HepG2 (cell line): ENCODE results near the gene PRCD. TPM values are rescaled to one million over a fixed set of nuclear protein-coding genes. Genes with fewer than 3 reads are reported as not detected.

Source experiments
- FOXP1 ChIP-seq, 2 experiments: fragments of 450-650 bp in 1 of 2; IDR thresholded peaks; 2 replicates each; pipeline ENCODE4 v1.6.1; 2017 to 2018; ENCODE audit warnings: antibody characterized with exemption in 1 of 2
- HMG20A ChIP-seq: IDR thresholded peaks from 2 replicates; pipeline ENCODE4 v1.6.1; 2016; ENCODE audit warnings: borderline replicate concordance
- KLF13 ChIP-seq: sonication (generic); formaldehyde crosslinking; IDR thresholded peaks from 2 replicates; pipeline ENCODE4 v1.4.0; 2020; ENCODE audit warnings: mild to moderate bottlenecking, missing genetic modification reagents
- KMT2B ChIP-seq: IDR thresholded peaks from 2 replicates; pipeline ENCODE4 v1.6.1; 2016; ENCODE audit warnings: missing genetic modification reagents, missing compliant biosample characterization
- POGZ ChIP-seq: sonication (generic); formaldehyde crosslinking; IDR thresholded peaks from 2 replicates; pipeline ENCODE4 v1.4.0; 2020; ENCODE audit warnings: mild to moderate bottlenecking, missing genetic modification reagents
- PPARG ChIP-seq: conservative IDR thresholded peaks from 2 replicates; pipeline ENCODE4 v1.6.1; 2016; ENCODE audit warnings: missing biosample characterization, missing genetic modification reagents
- RCOR2 ChIP-seq: IDR thresholded peaks from 2 replicates; pipeline ENCODE4 v1.6.1; 2016; ENCODE audit warnings: missing biosample characterization, missing genetic modification reagents
- SAP130 ChIP-seq: IDR thresholded peaks from 2 replicates; pipeline ENCODE4 v1.6.1; 2016; ENCODE audit warnings: low read depth
- SMAD1 ChIP-seq: sonication (generic); formaldehyde crosslinking; IDR thresholded peaks from 2 replicates; pipeline ENCODE4 v1.4.0; 2020; ENCODE audit warnings: missing genetic modification reagents, low read depth, mild to moderate bottlenecking, borderline replicate concordance
- SMARCE1 ChIP-seq: fragments of 450-650 bp; IDR thresholded peaks from 2 replicates; pipeline ENCODE4 v1.6.1; 2017; ENCODE audit warnings: borderline replicate concordance
- STAT6 ChIP-seq: sonication (generic); formaldehyde crosslinking; IDR thresholded peaks from 2 replicates; pipeline ENCODE4 v1.4.0; 2020; ENCODE audit warnings: missing genetic modification reagents, mild to moderate bottlenecking, borderline replicate concordance
- TBL1XR1 ChIP-seq: fragments of 150-350 bp; IDR thresholded peaks from 2 replicates; pipeline ENCODE4 v1.6.1; 2014; ENCODE audit warnings: borderline replicate concordance, low read length; ENCODE audit not compliant: partially characterized antibody
- ZFP41 ChIP-seq: sonication (generic); formaldehyde crosslinking; IDR thresholded peaks from 2 replicates; pipeline ENCODE4 v1.4.0; 2020; ENCODE audit warnings: mild to moderate bottlenecking, missing genetic modification reagents, borderline replicate concordance
- ZIK1 ChIP-seq: sonication (generic); formaldehyde crosslinking; IDR thresholded peaks from 2 replicates; pipeline ENCODE4 v1.5.0; 2020; ENCODE audit warnings: mild to moderate bottlenecking, low read depth, missing genetic modification reagents, borderline replicate concordance
- ZNF274 ChIP-seq: sonication (generic); formaldehyde crosslinking; IDR thresholded peaks from 2 replicates; pipeline ENCODE4 v1.5.1; 2020; ENCODE audit warnings: mild to moderate bottlenecking, missing genetic modification reagents
- ZNF33A ChIP-seq: sonication (generic); formaldehyde crosslinking; IDR thresholded peaks from 2 replicates; pipeline ENCODE4 v1.5.1; 2020; ENCODE audit warnings: missing genetic modification reagents, mild to moderate bottlenecking, moderate library complexity, borderline replicate concordance
- ZNF354B ChIP-seq: sonication (generic); formaldehyde crosslinking; IDR thresholded peaks from 2 replicates; pipeline ENCODE4 v1.8.0; 2022; ENCODE audit warnings: mild to moderate bottlenecking, missing genetic modification reagents
- ZNF607 ChIP-seq: sonication (generic); formaldehyde crosslinking; IDR thresholded peaks from 2 replicates; pipeline ENCODE4 v1.5.1; 2020; ENCODE audit warnings: missing genetic modification reagents, mild to moderate bottlenecking, borderline replicate concordance
- ZNF614 ChIP-seq: IDR thresholded peaks from 2 replicates; pipeline ENCODE4 v1.6.1; 2018; ENCODE audit warnings: missing biosample characterization, missing genetic modification reagents, inconsistent platforms, borderline replicate concordance
- ZNF747 ChIP-seq: sonication (generic); formaldehyde crosslinking; IDR thresholded peaks from 2 replicates; pipeline ENCODE4 v1.8.1; 2023; ENCODE audit warnings: missing genetic modification reagents, mild to moderate bottlenecking, borderline replicate concordance
- ZNF775 ChIP-seq: sonication (generic); formaldehyde crosslinking; IDR thresholded peaks from 2 replicates; pipeline ENCODE4 v1.4.0; 2020; ENCODE audit warnings: missing genetic modification reagents, mild to moderate bottlenecking, moderate library complexity, borderline replicate concordance
- polyA plus RNA-seq, 8 experiments: library from polyadenylated mRNA; depleted of rRNA in 3 of 8; stranded (reverse) in 7 of 8; unstranded in 1 of 8; fragments of >200 nt; fragmentation: Illumina TruSeq in 4 of 8; extraction: Trizol in 4 of 8; gene quantifications; 2 replicates each; pipeline versions ENCODE4 v1.2.1 to v1.2.3, GENCODE V29; 2011 to 2016; ENCODE audit warnings: low read depth in 4 of 8, missing spikeins in 1 of 8, mixed read lengths in 1 of 8; ENCODE audit not compliant: insufficient read depth in 1 of 8
- total RNA-seq, 5 experiments: library from RNA; depleted of rRNA; stranded (reverse); fragments of >200 nt; fragmentation: Illumina TruSeq; extraction: Trizol; gene quantifications; 2 replicates each; pipeline ENCODE4 v1.2.3, GENCODE V29; 2016; ENCODE audit warnings: low read depth in 1 of 5
- TF ChIP-seq, protein P1 (sequence below): sonication (generic); formaldehyde crosslinking; IDR thresholded peaks from 2 replicates; pipeline ENCODE4 v1.4.0; 2020; ENCODE audit warnings: missing genetic modification reagents
- TF ChIP-seq, protein P2 (sequence below): sonication (generic); formaldehyde crosslinking; IDR thresholded peaks from 2 replicates; pipeline ENCODE4 v1.4.0; 2020; ENCODE audit warnings: missing genetic modification reagents, mild to moderate bottlenecking, borderline replicate concordance

PRCD gene
- total and polyA plus RNA-seq, 2 of the 13 experiments (the other 11 are each of a cell fraction or from before 2014, with no cell fraction given) = 0.51 TPM; not detected in 1

DNA sequence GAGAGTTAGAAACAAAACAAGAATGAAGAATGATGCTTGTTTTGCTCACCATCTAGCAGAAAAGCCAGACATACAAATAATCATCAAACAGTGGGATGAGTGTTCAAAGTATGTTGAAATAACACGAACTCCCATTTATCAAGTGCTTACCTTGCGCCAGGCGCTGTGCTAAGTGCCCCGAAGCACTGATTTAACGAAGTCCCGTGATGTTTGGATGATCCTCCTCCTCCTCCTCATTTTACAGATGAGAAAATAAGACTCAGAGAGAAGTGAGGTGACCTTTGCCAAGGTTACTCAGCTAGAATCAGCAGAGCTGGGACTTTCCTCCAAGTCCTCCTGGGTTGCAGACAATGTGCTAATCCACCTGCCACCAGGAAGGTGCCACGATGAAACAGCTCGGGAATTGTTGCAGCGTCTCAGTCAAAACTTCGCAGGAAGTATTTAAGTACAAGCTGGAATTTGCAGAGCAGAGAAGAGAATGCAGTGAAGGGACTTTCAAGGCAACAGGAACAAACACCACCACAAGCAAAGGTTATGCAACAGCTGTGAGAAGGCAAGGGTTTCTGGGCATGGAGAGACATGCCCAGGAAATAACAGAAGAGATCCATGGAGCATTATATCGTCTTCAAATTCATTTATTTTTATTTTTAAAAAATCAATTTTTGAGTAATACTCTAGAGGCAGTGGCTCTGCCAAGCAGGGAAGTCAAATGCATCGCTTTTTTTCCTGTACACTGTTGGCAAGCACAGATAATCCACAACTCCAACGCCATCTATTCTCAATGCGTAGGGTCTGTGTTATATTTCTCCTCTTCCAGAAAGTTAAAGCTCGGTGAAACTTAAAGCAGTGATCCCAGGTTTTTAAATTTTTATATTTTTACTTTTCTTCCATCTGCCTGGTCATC is 11.1 kb downstream of the PRCD start (continued):
- TF ChIP-seq TBL1XR1 = no peak
- TF ChIP-seq ZNF33A (CRISPR knock-in tag) = no peak
- 0 out of 2 replicates have a peak, but pooled peaks have one; percentile 23 for TF ChIP-seq ZNF354B (CRISPR knock-in tag)
- TF ChIP-seq RCOR2 (CRISPR knock-in tag) = peak; percentile 88
- peak; percentile 79; the same call in 1 of the 2 replicates for TF ChIP-seq ZNF614
- TF ChIP-seq SMARCE1 = no peak
- TF ChIP-seq KLF13 (CRISPR knock-in tag) = no peak
- TF ChIP-seq ZNF607 = peak; percentile 60; the same call in 1 of the 2 replicates
- no peak for TF ChIP-seq STAT6 (CRISPR knock-in tag)
- TF ChIP-seq, protein P1, sequence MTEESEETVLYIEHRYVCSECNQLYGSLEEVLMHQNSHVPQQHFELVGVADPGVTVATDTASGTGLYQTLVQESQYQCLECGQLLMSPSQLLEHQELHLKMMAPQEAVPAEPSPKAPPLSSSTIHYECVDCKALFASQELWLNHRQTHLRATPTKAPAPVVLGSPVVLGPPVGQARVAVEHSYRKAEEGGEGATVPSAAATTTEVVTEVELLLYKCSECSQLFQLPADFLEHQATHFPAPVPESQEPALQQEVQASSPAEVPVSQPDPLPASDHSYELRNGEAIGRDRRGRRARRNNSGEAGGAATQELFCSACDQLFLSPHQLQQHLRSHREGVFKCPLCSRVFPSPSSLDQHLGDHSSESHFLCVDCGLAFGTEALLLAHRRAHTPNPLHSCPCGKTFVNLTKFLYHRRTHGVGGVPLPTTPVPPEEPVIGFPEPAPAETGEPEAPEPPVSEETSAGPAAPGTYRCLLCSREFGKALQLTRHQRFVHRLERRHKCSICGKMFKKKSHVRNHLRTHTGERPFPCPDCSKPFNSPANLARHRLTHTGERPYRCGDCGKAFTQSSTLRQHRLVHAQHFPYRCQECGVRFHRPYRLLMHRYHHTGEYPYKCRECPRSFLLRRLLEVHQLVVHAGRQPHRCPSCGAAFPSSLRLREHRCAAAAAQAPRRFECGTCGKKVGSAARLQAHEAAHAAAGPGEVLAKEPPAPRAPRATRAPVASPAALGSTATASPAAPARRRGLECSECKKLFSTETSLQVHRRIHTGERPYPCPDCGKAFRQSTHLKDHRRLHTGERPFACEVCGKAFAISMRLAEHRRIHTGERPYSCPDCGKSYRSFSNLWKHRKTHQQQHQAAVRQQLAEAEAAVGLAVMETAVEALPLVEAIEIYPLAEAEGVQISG (CRISPR knock-in tag) = peak; percentile 57; the same call in 1 of the 2 replicates
- no peak for TF ChIP-seq KMT2B (CRISPR knock-in tag)
- peak; percentile 89 for TF ChIP-seq PPARG (CRISPR knock-in tag)
- TF ChIP-seq, protein P2, sequence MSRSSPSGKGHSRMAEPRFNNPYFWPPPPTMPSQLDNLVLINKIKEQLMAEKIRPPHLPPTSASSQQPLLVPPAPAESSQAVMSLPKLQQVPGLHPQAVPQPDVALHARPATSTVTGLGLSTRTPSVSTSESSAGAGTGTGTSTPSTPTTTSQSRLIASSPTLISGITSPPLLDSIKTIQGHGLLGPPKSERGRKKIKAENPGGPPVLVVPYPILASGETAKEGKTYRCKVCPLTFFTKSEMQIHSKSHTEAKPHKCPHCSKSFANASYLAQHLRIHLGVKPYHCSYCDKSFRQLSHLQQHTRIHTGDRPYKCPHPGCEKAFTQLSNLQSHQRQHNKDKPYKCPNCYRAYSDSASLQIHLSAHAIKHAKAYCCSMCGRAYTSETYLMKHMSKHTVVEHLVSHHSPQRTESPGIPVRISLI (CRISPR knock-in tag) = peak; percentile 41; the same call in 1 of the 2 replicates
- TF ChIP-seq ZNF775 (CRISPR knock-in tag) = no peak
- TF ChIP-seq ZIK1 (CRISPR knock-in tag) = 0 out of 2 replicates have a peak, but pooled peaks have one; percentile 25
- TF ChIP-seq SMAD1 (CRISPR knock-in tag) = no peak
- no peak for TF ChIP-seq ZNF274
- no peak for TF ChIP-seq ZFP41 (CRISPR knock-in tag)
- TF ChIP-seq FOXP1 (IDR thresholded peaks at IDR 0.05) = peak; percentile 21; the same call in 1 of the 2 replicates
- peak; percentile 92 for TF ChIP-seq FOXP1 (CRISPR knock-in tag; IDR thresholded peaks at IDR 0.05)
- TF ChIP-seq ZNF747 (CRISPR knock-in tag) = 0 out of 2 replicates have a peak, but pooled peaks have one; percentile 49
- TF ChIP-seq SAP130 (CRISPR knock-in tag) = peak; percentile 93
- TF ChIP-seq POGZ (CRISPR knock-in tag) = peak; percentile 49
- peak; percentile 75 for TF ChIP-seq HMG20A (CRISPR knock-in tag)
